GM12872 (cell line): Measurements from ENCODE around the gene LENEP.

Source experiments
- TF ChIP-seq, protein P1 (sequence below): IDR thresholded peaks from 3 replicates; pipeline ENCODE4 v1.5.1; 2011; ENCODE audit warnings: low read depth, mild to moderate bottlenecking, low read length, moderate library complexity; ENCODE audit not compliant: insufficient read depth

The LENEP gene

DNA sequence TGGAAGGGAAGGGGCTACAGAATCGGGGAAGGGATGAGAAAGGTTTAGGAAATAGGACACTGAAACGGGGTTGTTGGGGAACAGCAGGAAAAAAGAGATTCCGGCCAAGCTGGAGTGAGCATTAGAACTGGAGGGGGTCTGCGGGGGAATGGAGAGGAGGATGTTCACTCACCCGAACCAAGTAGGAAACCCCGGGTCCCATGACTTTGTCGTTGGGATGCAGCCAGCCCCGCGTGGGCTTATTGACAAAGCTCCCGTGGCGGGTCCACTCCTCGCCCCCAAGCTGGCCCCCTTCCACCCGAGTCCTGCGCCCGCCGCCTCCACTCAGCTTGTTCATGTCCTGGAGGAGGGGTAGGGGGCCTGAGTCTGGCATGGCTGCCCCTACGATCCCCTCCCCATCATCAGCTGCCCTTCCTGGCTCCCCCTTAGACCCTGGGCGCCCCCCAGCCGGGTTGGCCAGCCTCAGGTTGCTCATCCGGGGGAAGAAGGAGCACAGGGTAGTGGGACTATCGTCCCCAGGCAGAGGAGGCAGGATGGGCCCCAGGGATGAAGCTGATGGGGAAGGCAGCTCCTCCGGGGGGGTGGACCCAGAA, 23.4 kb upstream of the LENEP start:
- TF ChIP-seq, protein P1, sequence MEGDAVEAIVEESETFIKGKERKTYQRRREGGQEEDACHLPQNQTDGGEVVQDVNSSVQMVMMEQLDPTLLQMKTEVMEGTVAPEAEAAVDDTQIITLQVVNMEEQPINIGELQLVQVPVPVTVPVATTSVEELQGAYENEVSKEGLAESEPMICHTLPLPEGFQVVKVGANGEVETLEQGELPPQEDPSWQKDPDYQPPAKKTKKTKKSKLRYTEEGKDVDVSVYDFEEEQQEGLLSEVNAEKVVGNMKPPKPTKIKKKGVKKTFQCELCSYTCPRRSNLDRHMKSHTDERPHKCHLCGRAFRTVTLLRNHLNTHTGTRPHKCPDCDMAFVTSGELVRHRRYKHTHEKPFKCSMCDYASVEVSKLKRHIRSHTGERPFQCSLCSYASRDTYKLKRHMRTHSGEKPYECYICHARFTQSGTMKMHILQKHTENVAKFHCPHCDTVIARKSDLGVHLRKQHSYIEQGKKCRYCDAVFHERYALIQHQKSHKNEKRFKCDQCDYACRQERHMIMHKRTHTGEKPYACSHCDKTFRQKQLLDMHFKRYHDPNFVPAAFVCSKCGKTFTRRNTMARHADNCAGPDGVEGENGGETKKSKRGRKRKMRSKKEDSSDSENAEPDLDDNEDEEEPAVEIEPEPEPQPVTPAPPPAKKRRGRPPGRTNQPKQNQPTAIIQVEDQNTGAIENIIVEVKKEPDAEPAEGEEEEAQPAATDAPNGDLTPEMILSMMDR = no peak

DNA sequence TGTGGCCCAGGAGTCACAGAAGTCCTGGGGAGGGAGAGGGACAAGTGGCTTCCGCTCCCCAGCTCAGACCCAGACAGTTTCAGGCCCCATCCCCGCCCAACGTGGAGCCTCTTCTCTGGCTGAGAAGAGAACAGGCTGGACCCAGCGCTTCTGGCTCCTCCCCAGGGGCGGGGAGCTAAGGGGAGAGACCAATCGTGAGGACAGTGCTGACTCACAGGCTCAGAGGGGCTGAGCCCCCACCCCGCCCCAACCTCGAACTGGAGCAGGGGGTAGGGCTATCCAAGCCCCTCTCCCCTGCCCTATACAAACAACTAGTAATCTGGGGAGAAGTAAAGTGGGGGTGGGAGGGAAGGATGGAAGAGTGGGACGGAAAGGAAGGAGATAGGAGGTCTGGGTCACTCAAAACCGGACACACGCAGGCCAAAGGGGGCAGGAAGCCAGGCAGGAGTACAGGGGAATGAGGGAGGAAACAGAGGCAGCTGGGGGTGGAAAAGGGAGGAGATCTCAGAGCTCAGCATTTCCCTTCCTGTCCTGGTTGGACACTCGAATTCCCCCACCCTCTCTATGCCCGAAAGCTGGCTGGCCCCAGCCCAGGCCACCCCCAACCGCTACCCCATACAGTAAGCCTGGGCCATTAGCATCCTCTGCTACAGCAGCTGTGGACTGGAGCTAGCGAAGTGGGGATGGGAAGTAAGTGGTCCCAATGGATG, 22.6 kb upstream of the LENEP start, which contains the start of gene SHC1:
Gene SHC1, minus strand, starts transcription at position 117 of the 710 bp plus-strand sequence. CDS start 221 bp downstream, outside the sequence.
- TF ChIP-seq, protein P1 = no peak

DNA sequence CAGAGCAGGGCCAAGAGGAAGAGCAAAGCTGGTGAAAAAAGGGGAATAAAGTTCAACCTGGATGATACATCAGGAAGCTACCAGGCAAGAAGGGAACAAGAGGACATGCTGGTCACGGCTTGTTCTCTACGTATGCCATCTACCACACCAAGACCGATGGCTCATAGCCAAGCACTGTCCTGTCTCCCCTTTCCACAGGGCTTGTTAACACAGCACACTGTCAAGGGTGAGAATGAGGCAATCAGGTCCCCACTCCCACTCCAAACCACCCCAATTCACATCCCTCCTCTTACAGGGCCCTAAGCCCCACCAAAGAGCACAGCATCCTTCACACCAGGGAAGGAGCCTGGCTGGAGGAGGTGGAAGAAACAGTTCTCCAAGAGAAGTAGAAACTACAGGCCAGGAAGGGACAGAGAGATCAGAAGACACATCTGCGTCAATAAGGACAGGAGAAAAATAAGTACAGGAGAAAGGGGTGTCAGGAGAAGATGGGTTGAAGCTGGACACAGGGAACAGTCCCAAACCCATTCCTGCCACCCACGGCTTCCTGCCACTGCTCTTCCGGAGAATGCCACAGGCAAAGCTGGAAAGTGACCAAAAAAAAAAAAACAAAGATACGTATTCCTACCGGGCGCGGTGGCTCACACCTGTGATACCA, 21.9 kb upstream of the LENEP start:
- TF ChIP-seq, protein P1 = no peak

DNA sequence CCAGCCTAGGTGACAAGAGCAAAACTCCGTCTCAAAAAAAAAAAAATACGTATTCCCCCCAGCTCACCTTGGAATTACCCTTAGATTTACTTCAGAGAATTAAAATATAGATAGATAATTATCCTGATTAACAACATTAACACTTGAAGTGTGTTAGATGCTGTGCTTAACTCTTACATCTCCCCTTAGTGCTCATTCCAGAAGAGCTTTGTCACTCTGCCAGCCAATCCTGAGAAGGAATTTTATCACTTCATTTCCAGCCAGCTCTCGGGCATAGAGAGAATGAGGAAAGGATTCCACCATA, 21.2 kb upstream of the LENEP start:
- TF ChIP-seq, protein P1 = no peak

DNA sequence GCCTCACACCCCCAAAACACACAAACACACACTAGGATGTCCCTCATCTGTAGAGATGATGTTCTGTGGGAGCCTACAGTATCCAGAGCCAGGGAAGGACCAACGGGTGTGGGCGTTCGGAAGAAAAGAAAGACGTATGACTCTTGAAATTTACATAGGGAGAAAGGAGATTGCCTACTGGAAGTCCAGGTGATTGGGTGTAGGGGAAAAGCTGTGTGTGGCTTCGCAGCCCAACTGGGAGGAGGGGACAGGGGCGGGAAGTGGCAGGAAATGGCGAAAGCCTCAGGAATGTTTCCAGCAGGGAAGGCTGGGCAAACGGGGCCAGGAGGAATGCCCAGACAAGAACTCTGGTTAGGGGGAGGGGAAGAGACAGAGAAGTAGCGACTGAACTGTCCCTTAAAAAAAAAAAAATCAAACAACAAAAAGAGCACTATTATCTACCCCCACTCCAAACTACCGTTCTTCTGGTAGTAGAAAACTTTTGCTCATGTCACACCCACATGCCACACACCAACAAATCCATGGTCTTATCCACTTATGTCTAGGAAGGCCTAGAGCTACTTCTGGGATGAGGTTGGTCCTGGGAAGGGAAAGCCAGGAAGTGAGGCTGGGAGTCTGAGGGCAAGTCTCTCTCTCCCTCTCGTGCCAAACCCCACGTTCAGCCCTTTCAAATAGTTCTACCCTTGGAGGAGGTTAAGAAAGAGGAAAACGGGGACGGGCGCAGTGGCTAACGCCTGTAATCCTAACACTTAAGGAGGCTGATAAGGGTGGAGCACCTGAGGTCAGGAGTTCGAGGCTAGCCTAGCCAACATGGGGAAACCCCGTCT, 20.7 kb upstream of the LENEP start:
- TF ChIP-seq, protein P1 = no peak

DNA sequence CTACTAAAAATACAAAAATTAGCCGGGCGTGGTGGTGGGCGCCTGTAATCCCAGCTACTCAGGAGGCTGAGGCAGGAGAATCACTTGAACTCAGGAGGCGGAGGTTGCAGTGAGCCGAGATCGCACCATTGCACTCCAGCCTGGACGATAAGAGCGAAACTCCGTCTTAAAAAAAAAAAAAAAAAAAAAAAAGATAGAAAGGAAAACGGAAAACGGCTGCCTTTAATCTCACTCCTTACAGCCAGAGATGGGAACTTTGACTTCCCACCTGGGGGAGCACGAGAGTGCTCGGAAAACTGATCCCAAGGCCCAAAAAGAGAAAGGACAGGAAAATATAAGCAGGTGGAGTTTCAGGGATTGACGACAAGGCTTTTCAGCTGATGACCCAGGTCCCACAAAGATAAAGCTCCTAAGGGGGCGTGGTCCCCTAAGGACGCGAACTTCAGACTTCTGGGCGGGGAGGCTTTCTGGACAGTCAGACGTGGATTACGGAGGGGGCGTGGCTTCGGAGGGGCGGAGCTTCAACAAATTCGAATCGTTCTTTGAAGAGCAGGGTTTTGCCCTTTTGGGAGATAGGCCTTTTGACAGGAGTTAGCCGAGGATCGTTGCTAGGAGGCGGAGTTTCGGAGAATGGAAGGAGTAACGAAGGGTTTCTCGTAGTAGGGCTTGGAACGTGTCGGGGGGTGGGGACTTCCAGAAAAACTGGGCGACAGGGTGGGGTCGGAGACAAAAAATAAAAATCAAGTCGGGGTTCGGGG, 19.9 kb upstream of the LENEP start:
- TF ChIP-seq, protein P1 = no peak
